Gastrocnemius medialis (tissue), 4 donors: Measurements from ENCODE around the gene PSMD9. TPM values are rescaled to one million over a fixed set of nuclear protein-coding genes. Genes with fewer than 3 reads are reported as not detected.

Experiments
- ATAC-seq, 2 donors: fragments of 150-250 bp; one replicate each; pipeline ENCODE4 v1.9.1; 2016
- DNase-seq, 2 donors: peaks; one replicate each; pipeline ENCODE4 v3.0.0-alpha.2; 2019
- H3K27ac ChIP-seq, 4 donors: fragments of 200-600 bp; sonication (generic); 1 replicate in 1 of 4; 2 replicates in 3 of 4; pipeline ENCODE4 v1.5.1; 2016 to 2018; ENCODE audit warnings: mild to moderate bottlenecking in 2 of 4, moderate library complexity in 1 of 4
- H3K27me3 ChIP-seq, 3 donors: fragments of 200-600 bp; sonication (generic) in 2 of 3; 1 replicate in 1 of 3; 2 replicates in 2 of 3; pipeline versions ENCODE4 v1.5.1 to v1.6.0; 2016 to 2019; ENCODE audit warnings: mild to moderate bottlenecking in 1 of 3, moderate library complexity in 1 of 3
- H3K36me3 ChIP-seq, 2 donors: fragments of 200-600 bp; sonication (generic) in 1 of 2; one replicate each; pipeline ENCODE4 v1.5.1; 2017 to 2018
- H3K4me1 ChIP-seq, 2 donors: fragments of 200-600 bp; sonication (generic) in 1 of 2; one replicate each; pipeline ENCODE4 v1.5.1; 2016 to 2017; ENCODE audit warnings: mild to moderate bottlenecking in 2 of 2
- H3K4me3 ChIP-seq, 4 donors: fragments of 200-600 bp; sonication (generic) in 3 of 4; 1 replicate in 1 of 4; 2 replicates in 3 of 4; pipeline ENCODE4 v1.5.1; 2016 to 2019; ENCODE audit warnings: mild to moderate bottlenecking in 2 of 4
- H3K9me3 ChIP-seq, 3 donors: fragments of 200-600 bp; sonication (generic) in 2 of 3; 1 replicate in 1 of 3; 2 replicates in 2 of 3; pipeline ENCODE4 v1.5.1; 2016 to 2019
- CTCF ChIP-seq, 5 experiments: fragments of 450-650 bp in 3 of 5; fragments of 200-600 bp in 2 of 5; sonication (generic) in 2 of 5; IDR thresholded peaks in 4 of 5; conservative IDR thresholded peaks in 1 of 5; 1 replicate in 4 of 5; 2 replicates in 1 of 5; pipeline ENCODE4 v1.5.1; 2016 to 2019; ENCODE audit warnings: antibody characterized with exemption in 5 of 5, mild to moderate bottlenecking in 3 of 5, moderate library complexity in 3 of 5
- POLR2A ChIP-seq, 2 donors: fragments of 450-650 bp; IDR thresholded peaks; one replicate each; pipeline ENCODE4 v1.6.1; 2017; ENCODE audit warnings: antibody characterized with exemption in 2 of 2, mild to moderate bottlenecking in 2 of 2, moderate library complexity in 2 of 2
- in situ Hi-C, 4 donors: fragments of 200-750 bp; cut with MboI; loops; one replicate each; pipeline versions ENCODE4 v1.15.0 to v1.8.0; 2017; ENCODE audit warnings: low sequenced_read_pairs in 4 of 4
- intact Hi-C: fragments of 100-400 bp; cut with DNase I; formaldehyde crosslinking; loops from one replicate; pipeline ENCODE4 v1.15.1; 2023; ENCODE audit warnings: low total_unique reads
- total RNA-seq, 4 donors: library from RNA; depleted of rRNA; stranded (reverse); fragments of >200 nt; gene quantifications; one replicate each; pipeline versions ENCODE4 v1.1.0 to v1.2.3, GENCODE V29; 2016

Gene PSMD9
- total RNA-seq, 4 donors from 2014 or later, result 16.5 to 84.9 (median 47.0) TPM

- intact Hi-C loops, result no loop called here
- H3K4me1 ChIP-seq, result no peaks in the 10 kb centered on the region
- H3K9me3 ChIP-seq, result no peaks in the 10 kb centered on the region
- H3K36me3 ChIP-seq, result no peaks in the 10 kb centered on the region
- H3K4me3 ChIP-seq, result no peak overlapping the region
- no peak for TF ChIP-seq POLR2A (IDR thresholded peaks at IDR 0.05)
- no peak for TF ChIP-seq CTCF (IDR thresholded peaks at IDR 0.05 in 4 of 5, conservative IDR thresholded peaks at IDR 0.05 in 1 of 5)
- no peaks in the 10 kb centered on the region for H3K27me3 ChIP-seq
- no peak for ATAC-seq
- no peak for DNase-seq
- in situ Hi-C loops, result no loop called here
- no peak overlapping the region for H3K27ac ChIP-seq
Observed at GRCh38 chr12:121960541-121960940, 72.0 kb downstream of the PSMD9 start.

- Histone ChIP-seq H3K27me3 (no peaks in the 10 kb centered on the region), H3K4me3 (no peak overlapping the region), H3K36me3 (no peaks in the 10 kb centered on the region), H3K4me1 (no peaks in the 10 kb centered on the region), H3K9me3 (no peaks in the 10 kb centered on the region), H3K27ac (no peak overlapping the region)
- DNase-seq (no peak), ATAC-seq (no peak)
- intact Hi-C loops (no loop called here), in situ Hi-C loops (no loop called here)
- TF ChIP-seq CTCF (IDR thresholded peaks at IDR 0.05 in 4 of 5, conservative IDR thresholded peaks at IDR 0.05 in 1 of 5) (no peak), POLR2A (IDR thresholded peaks at IDR 0.05) (no peak)
Observed at GRCh38 chr12:121961195-121961879, 72.7 kb downstream of the PSMD9 start.

GRCh38 chr12:121963341-121964018 is 74.9 kb downstream of the PSMD9 start:
- Histone ChIP-seq H3K4me3 (no peak overlapping the region), H3K36me3 (no peaks in the 10 kb centered on the region), H3K27me3 (no peaks in the 10 kb centered on the region), H3K9me3 (no peaks in the 10 kb centered on the region), H3K4me1 (no peaks in the 10 kb centered on the region), H3K27ac (no peak overlapping the region)
- TF ChIP-seq CTCF (IDR thresholded peaks at IDR 0.05 in 4 of 5, conservative IDR thresholded peaks at IDR 0.05 in 1 of 5), result no peak
- TF ChIP-seq POLR2A (IDR thresholded peaks at IDR 0.05), result no peak
- intact Hi-C loops (no loop called here), in situ Hi-C loops (no loop called here)
- DNase-seq, result no peak
- no peak for ATAC-seq

- ATAC-seq, result no peak
- H3K9me3 ChIP-seq, result no peaks in the 10 kb centered on the region
- TF ChIP-seq CTCF (IDR thresholded peaks at IDR 0.05 in 4 of 5, conservative IDR thresholded peaks at IDR 0.05 in 1 of 5) (no peak), POLR2A (IDR thresholded peaks at IDR 0.05) (no peak)
- H3K27me3 ChIP-seq, result no peaks in the 10 kb centered on the region
- H3K36me3 ChIP-seq, result no peaks in the 10 kb centered on the region
- no peak overlapping the region for H3K27ac ChIP-seq
- intact Hi-C loops, result no loop called here
- H3K4me3 ChIP-seq, result no peak overlapping the region
- H3K4me1 ChIP-seq, result no peaks in the 10 kb centered on the region
- in situ Hi-C loops, result no loop called here
- no peak for DNase-seq
Observed at GRCh38 chr12:121964813-121965643, 76.4 kb downstream of the PSMD9 start.
